SU-DHL-6 (cell line): Measurements from ENCODE around the gene SLC39A11.

Source experiments
- CTCF ChIP-seq: fragments of 200-600 bp; sonication (generic); IDR thresholded peaks from one replicate; pipeline ENCODE4 v1.5.1; 2017; ENCODE audit warnings: antibody characterized with exemption, mild to moderate bottlenecking, low read length, moderate library complexity; ENCODE audit not compliant: insufficient read depth, poor library complexity, severe bottlenecking
- EZH2phosphoT487 ChIP-seq: fragments of 200-600 bp; sonication (generic), shearing (Covaris generic); conservative IDR thresholded peaks from 2 replicates; pipeline ENCODE4 v1.6.1; 2018; ENCODE audit warnings: mild to moderate bottlenecking, antibody characterized with exemption, low read length, moderate library complexity, mixed read lengths

GRCh38 chr17:72659811-72660210 lies 432.7 kb downstream of the SLC39A11 start:
- TF ChIP-seq CTCF (no peak), EZH2phosphoT487 (no peak)
